ENCODE results near the gene PROSER2.

Gene PROSER2

DNA sequence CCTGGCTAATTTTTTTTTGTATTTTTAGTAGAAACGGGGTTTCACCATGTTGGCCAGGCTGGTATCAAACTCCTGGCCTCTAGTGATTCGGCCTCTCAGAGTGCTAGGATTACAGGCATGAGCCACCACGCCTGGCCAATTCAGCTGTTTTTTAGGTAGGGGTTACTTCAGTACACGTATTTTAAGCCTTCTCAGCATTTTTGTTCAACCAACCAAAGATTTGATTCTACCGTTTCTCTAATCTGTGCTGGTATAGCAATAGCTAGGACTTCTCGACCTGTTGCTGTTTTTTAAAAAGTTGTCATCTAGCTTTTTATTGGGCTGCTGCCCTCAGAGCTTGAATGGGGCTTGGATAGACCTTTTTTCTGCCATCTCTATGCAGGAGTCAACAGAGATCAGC lies 34.9 kb downstream of the PROSER2 start:
- no peak overlapping the region for H3K27ac ChIP-seq
- TF ChIP-seq, protein P1, sequence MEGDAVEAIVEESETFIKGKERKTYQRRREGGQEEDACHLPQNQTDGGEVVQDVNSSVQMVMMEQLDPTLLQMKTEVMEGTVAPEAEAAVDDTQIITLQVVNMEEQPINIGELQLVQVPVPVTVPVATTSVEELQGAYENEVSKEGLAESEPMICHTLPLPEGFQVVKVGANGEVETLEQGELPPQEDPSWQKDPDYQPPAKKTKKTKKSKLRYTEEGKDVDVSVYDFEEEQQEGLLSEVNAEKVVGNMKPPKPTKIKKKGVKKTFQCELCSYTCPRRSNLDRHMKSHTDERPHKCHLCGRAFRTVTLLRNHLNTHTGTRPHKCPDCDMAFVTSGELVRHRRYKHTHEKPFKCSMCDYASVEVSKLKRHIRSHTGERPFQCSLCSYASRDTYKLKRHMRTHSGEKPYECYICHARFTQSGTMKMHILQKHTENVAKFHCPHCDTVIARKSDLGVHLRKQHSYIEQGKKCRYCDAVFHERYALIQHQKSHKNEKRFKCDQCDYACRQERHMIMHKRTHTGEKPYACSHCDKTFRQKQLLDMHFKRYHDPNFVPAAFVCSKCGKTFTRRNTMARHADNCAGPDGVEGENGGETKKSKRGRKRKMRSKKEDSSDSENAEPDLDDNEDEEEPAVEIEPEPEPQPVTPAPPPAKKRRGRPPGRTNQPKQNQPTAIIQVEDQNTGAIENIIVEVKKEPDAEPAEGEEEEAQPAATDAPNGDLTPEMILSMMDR (conservative IDR thresholded peaks at IDR 0.05): no peak

DNA sequence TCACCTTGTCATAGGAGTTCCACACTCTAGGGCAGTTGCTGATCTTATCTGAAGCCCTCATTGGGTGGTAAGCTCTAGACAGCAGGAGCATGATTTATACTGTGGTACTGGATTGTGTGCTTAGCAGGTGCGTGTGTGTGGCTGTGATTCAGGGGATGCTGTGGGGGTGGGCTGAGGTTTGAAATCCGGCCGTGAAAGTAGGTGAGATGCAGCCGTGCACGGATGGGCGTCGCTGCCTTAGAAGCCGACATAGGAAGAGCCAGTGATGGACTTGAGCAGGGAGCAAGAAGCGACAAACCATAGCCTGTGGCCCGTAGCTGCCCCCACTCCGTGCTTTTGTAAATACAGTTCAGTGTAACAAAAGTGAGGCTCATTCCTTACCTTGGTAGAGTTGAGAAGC lies 38.2 kb downstream of the PROSER2 start:
- H3K27ac ChIP-seq: no peak overlapping the region
- TF ChIP-seq, protein P1 (conservative IDR thresholded peaks at IDR 0.05): no peak

DNA sequence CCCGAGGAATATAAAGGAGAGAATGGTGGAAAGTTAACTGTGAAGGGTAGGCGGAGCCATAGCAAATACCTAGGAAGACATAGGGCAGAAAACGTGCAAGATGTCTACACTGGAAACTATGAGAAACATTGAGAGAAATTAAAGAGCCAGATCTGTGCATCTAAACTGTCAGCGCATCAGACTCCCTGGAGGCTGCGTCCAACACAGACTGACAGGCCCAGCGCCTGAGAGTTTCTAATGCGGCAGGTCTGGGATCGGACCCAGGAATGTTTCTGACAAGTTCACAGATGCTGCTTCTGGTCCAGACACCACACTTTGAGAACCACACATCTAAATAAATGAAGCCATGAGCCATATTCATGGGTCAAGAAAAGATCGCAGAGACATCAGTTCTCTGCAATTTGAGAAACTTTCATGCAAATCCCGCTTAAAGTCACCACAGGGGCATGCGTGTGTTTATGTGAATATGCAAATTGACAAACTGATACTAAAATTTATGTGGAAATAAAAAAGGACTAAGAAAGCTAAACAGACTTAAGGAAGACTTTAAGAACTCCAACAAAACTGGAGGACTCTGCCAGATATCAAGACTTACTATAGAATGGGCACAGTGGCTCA lies 38.8 kb downstream of the PROSER2 start:
- TF ChIP-seq, protein P1 (conservative IDR thresholded peaks at IDR 0.05): no peak
- no peak overlapping the region for H3K27ac ChIP-seq

DNA sequence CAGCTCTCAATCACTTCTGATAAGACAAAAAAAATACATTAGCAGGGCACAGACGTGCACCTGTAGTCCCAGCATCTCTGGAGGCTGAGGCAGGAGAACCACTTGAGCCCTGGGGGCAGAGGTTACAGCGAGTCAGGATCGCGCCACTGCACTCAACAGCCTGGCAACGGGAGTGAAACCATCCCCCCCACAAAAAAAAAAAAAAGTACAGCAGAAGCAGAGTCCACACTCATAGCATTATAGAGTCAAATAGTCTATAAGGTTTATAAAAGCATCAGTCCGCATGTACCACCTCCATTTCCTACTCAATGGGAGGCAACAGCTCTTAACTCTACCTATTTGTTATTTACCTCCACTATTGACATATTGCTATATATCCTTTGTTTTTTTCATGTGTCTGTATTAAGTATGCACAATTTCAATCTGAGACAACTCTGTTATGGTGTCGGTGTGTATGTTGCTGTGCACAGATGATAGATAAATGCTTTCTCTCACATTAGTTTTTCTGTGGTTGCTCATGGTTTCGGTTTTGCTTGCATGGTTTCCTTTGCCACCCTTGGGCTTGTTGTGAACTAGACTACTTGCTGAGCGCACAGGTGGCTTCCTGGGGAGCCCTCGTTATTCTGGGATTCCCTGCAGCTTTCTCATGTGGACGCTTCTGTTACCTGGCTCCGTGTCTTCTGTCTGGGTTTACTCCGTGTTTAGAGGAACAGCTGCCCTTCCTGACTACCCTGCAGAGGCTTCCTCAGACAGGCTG lies 40.4 kb downstream of the PROSER2 start:
- H3K27ac ChIP-seq: no peak overlapping the region
- TF ChIP-seq, protein P1 (conservative IDR thresholded peaks at IDR 0.05): no peak

DNA sequence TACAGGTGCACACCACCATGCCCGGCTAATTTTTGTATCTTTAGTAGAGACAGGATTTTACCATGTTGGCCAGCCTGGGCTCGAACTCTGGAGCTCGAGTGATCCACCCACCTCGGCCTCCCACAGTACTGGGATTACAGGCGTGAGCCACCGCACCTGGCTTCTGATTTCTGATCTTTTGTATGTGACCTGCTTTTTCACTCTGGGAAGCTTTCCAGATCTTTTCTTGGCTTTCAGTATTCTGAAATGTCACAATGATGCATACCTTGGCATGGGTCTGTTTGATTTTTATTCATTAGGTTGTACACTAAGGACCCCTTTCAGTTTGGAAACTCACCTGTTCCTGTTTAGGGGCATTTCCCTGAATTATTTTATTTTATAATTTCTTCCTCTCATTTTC lies 41.6 kb downstream of the PROSER2 start:
- no peak overlapping the region for H3K27ac ChIP-seq
- TF ChIP-seq, protein P1 (conservative IDR thresholded peaks at IDR 0.05): no peak

DNA sequence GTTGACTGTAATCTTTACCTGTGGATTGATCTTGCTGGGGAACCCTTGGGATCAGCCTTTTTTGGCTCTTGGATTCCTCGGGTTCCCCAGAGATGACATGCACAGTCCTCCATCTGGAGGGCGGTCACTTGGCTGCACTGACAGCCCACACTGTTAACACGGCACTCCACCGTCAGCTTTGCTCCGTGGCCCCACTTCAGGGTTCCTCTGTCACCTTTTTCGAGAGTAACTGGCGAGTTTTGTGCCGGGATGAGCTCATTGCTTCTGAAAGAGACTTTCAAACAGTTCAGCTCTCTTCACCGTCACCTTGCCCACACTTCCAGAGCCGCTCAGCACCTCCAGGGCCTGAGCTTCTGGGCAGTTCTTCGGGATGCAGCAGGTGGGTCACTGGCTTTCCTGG lies 42.4 kb downstream of the PROSER2 start:
- no peak overlapping the region for H3K27ac ChIP-seq
- TF ChIP-seq, protein P1 (conservative IDR thresholded peaks at IDR 0.05): no peak

DNA sequence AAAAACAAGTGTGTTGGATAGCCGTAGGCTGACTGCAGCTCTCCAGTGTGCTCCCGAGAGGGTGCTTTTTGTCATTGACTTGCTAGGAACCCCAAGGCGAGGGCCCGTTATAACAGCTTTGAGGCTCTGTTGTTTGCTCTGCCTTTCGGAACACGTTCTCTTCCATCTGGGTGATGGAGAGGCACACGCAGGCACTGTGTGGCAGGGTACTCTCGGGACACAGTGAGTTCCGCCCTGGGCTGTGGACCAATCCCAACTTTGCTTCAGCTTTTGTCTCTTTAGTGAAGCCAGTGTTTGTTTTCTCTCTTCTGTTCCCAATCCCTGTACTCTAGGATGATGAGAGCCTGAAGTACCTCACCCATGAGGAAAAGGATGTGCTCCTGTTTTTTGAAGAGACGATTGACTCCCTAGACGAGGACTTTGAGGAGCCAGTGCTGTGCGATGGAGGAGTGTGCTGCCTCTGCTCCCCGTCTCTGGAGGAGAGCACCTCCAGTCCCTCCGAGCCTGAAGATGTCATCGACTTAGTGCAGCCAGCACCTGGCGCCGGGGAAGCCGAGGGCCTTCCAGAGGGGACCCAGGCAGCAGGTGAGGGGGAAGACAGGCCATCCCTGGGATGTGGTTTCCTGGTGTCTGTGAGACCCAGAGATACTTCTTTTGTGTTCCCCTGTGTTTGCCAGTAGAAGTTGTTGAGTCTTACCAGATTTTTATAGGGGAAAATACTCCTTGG lies 43.2 kb downstream of the PROSER2 start:
- TF ChIP-seq, protein P1 (conservative IDR thresholded peaks at IDR 0.05): no peak
- H3K27ac ChIP-seq: no peak overlapping the region

Data from VCaP (cell line).